ENCODE results near the gene WNT6. TPM values are rescaled to one million over a fixed set of nuclear protein-coding genes. Genes with fewer than 3 reads are reported as not detected.
A peak's percentile ranks its signal among the peaks of the same experiment; 100 is the strongest.

WNT6 gene
- total RNA-seq, 6 experiments from 2014 or later: 0.25 TPM; not detected in 5

DNA sequence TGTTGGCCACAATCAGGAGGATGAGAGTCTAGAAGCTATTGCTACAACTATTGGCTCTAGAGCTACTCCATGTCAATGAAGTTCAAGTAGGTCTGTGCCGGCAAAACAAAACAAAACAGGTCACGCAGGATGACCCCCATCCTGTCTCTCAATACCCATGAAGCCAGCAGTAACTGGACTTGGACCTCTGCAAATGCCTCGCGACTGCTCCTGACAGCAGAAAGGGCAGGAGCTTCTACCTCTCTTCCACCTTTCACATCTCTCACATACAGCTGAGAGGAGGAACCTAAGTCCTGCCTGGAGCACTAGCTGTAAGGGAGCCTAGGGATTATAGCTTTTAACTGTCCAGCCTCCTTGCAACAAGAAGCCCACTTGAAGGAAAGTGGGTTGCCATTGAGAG, 44.0 kb upstream of the WNT6 start:
- ATAC-seq (peak in 2 of 4 donors; percentile 18 to 29), DNase-seq (no peak)
- no CpG with 5 or more reads among the region's 4 CpGs for WGBS (ENCODE audit: insufficient coverage, low coverage, low lambda C conversion rate, missing lambda C conversion rate)
- H3K4me1 ChIP-seq: no peaks in the 10 kb centered on the region
- peaks cover 0 to 97% (median 43%) of the 10 kb centered on the region in 4 donors for H3K36me3 ChIP-seq
- H3K27ac ChIP-seq: no peak overlapping the region
- intact Hi-C loops (cut with DNase I): no loop called here
- no peak overlapping the region for H3K4me3 ChIP-seq
- TF ChIP-seq, protein P1, sequence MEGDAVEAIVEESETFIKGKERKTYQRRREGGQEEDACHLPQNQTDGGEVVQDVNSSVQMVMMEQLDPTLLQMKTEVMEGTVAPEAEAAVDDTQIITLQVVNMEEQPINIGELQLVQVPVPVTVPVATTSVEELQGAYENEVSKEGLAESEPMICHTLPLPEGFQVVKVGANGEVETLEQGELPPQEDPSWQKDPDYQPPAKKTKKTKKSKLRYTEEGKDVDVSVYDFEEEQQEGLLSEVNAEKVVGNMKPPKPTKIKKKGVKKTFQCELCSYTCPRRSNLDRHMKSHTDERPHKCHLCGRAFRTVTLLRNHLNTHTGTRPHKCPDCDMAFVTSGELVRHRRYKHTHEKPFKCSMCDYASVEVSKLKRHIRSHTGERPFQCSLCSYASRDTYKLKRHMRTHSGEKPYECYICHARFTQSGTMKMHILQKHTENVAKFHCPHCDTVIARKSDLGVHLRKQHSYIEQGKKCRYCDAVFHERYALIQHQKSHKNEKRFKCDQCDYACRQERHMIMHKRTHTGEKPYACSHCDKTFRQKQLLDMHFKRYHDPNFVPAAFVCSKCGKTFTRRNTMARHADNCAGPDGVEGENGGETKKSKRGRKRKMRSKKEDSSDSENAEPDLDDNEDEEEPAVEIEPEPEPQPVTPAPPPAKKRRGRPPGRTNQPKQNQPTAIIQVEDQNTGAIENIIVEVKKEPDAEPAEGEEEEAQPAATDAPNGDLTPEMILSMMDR (IDR thresholded peaks at IDR 0.05): no peak
- TF ChIP-seq POLR2A (IDR thresholded peaks at IDR 0.05): no peak
- H3K27me3 ChIP-seq: no peaks in the 10 kb centered on the region
- H3K9me3 ChIP-seq: no peaks in the 10 kb centered on the region

DNA sequence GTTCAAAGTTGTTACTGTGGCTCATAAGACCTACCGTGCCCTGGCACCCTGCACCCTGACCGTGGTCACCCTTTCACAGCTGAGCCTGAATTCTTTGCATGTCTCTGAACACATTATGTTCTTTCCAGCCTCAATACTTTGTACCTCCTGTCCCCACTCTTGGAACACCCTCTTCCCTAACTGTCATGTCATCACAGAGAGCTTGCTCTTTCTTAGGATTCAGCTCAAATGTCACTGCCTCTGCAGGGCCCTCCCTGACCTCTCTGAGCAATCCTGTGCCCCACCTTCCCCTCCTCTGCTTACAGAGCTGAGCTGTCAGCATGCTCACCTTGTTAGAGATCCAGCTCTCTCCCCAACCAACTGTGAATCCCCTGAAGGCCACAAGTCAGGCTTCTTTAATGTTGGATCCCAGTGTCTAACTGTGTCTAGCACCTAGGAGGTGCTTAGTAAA, 43.0 kb upstream of the WNT6 start:
- Histone ChIP-seq H3K27ac (no peak overlapping the region), H3K4me1 (no peaks in the 10 kb centered on the region), H3K36me3 (peaks cover 0 to 90% (median 43%) of the 10 kb centered on the region in 4 donors), H3K9me3 (no peaks in the 10 kb centered on the region), H3K27me3 (no peaks in the 10 kb centered on the region), H3K4me3 (no peak overlapping the region)
- DNase-seq: no peak
- TF ChIP-seq POLR2A (IDR thresholded peaks at IDR 0.05): no peak
- TF ChIP-seq, protein P1 (IDR thresholded peaks at IDR 0.05): no peak
- ATAC-seq: no peak
- 52% methylated on average over 2 of the region's 2 CpGs for WGBS (ENCODE audit: insufficient coverage, low coverage, low lambda C conversion rate, missing lambda C conversion rate)
- intact Hi-C loops (cut with DNase I): no loop called here

DNA sequence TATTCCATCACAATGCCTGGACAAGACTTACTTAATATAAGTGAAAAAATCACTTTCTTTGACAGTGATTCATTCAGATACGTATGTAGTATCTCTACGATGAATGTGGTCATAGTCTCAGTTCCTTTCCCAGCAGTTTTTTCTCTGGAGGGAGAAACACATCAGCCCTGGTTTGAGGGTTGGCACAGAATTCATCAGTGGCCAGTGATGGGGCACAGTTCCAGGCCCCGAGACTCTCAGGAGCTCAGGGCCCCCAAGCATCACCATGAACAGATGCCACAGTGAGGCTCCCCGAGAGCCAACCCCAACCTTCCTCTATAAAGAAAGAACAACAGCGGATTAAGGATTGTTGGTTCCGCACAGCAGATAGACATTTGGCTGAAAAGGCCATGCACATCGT, 40.5 kb upstream of the WNT6 start:
- Histone ChIP-seq H3K27ac (no peak overlapping the region), H3K9me3 (no peaks in the 10 kb centered on the region), H3K4me3 (no peak overlapping the region), H3K4me1 (no peaks in the 10 kb centered on the region), H3K27me3 (no peaks in the 10 kb centered on the region), H3K36me3 (peaks cover 0 to 66% (median 30%) of the 10 kb centered on the region in 4 donors)
- TF ChIP-seq POLR2A (IDR thresholded peaks at IDR 0.05): no peak
- TF ChIP-seq, protein P1 (IDR thresholded peaks at IDR 0.05): no peak
- WGBS (ENCODE audit: insufficient coverage, low coverage, low lambda C conversion rate, missing lambda C conversion rate): 64% methylated on average over 3 of the region's 7 CpGs
- intact Hi-C loops (cut with DNase I): no loop called here
- no peak for ATAC-seq
- no peak for DNase-seq

GRCh38 chr2:218820746-218821369, 38.7 kb upstream of the WNT6 start:
- intact Hi-C loops (cut with DNase I): no loop called here
- peaks cover 0 to 48% (median 20%) of the 10 kb centered on the region in 4 donors for H3K36me3 ChIP-seq
- no peak overlapping the region for H3K4me3 ChIP-seq
- no peaks in the 10 kb centered on the region for H3K9me3 ChIP-seq
- no peak for DNase-seq
- H3K4me1 ChIP-seq: no peaks in the 10 kb centered on the region
- 88% methylated on average over 6 of the region's 15 CpGs for WGBS (ENCODE audit: insufficient coverage, low coverage, low lambda C conversion rate, missing lambda C conversion rate)
- peak in 1 of 4 donors; percentile 8 for ATAC-seq
- H3K27ac ChIP-seq: no peak overlapping the region
- H3K27me3 ChIP-seq: no peaks in the 10 kb centered on the region
- TF ChIP-seq POLR2A (IDR thresholded peaks at IDR 0.05): no peak
- TF ChIP-seq, protein P1 (IDR thresholded peaks at IDR 0.05): no peak
